ENCODE measurements around the gene ANKRD53. TPM values are rescaled to one million over a fixed set of nuclear protein-coding genes. Genes with fewer than 3 reads are reported as not detected.

The ANKRD53 gene
- total RNA-seq, 1 experiment from 2014 or later, result not detected

GRCh38 chr2:70942396-70943204, 35.8 kb upstream of the ANKRD53 start:
- no peak for DNase-seq (ENCODE audit: extremely low read depth, low read depth)

- DNase-seq (ENCODE audit: extremely low read depth, low read depth), result no peak
These were observed 35.1 kb upstream of the ANKRD53 start for GRCh38 chr2:70943205-70943871.

GRCh38 chr2:70944111-70944690, 34.2 kb upstream of the ANKRD53 start:
- no peak for DNase-seq (ENCODE audit: extremely low read depth, low read depth)

GRCh38 chr2:70946832-70947442, 31.5 kb upstream of the ANKRD53 start:
- peak; percentile 58 for DNase-seq (ENCODE audit: extremely low read depth, low read depth)

GRCh38 chr2:70947556-70948184, 30.8 kb upstream of the ANKRD53 start:
- DNase-seq (ENCODE audit: extremely low read depth, low read depth), result peak; percentile 25

- DNase-seq (ENCODE audit: extremely low read depth, low read depth), result peak; percentile 82
These were observed 30.0 kb upstream of the ANKRD53 start for GRCh38 chr2:70948337-70949003.

GRCh38 chr2:70949086-70949485, 29.3 kb upstream of the ANKRD53 start:
- DNase-seq (ENCODE audit: extremely low read depth, low read depth), result no peak

- no peak for DNase-seq (ENCODE audit: extremely low read depth, low read depth)
These were observed 23.5 kb upstream of the ANKRD53 start for GRCh38 chr2:70954886-70955285.

- no peak for DNase-seq (ENCODE audit: extremely low read depth, low read depth)
These were observed 22.3 kb upstream of the ANKRD53 start for GRCh38 chr2:70956141-70956540.

- DNase-seq (ENCODE audit: extremely low read depth, low read depth), result no peak
These were observed 20.6 kb upstream of the ANKRD53 start for GRCh38 chr2:70957798-70958197.

- DNase-seq (ENCODE audit: extremely low read depth, low read depth), result no peak
These were observed 19.7 kb upstream of the ANKRD53 start for GRCh38 chr2:70958759-70959158.

- DNase-seq (ENCODE audit: extremely low read depth, low read depth), result no peak
These were observed 19.1 kb upstream of the ANKRD53 start for GRCh38 chr2:70959271-70959761.

- no peak for DNase-seq (ENCODE audit: extremely low read depth, low read depth)
These were observed 18.3 kb upstream of the ANKRD53 start for GRCh38 chr2:70959851-70960832.

GRCh38 chr2:70960833-70961647, 17.4 kb upstream of the ANKRD53 start:
- no peak for DNase-seq (ENCODE audit: extremely low read depth, low read depth)

- DNase-seq (ENCODE audit: extremely low read depth, low read depth), result no peak
These were observed 16.8 kb upstream of the ANKRD53 start for GRCh38 chr2:70961648-70961994.

GRCh38 chr2:70962211-70962884, 16.1 kb upstream of the ANKRD53 start:
- no peak for DNase-seq (ENCODE audit: extremely low read depth, low read depth)

Measured in NCI-H460 (cell line).